Right renal cortex interstitium (tissue), 3 donors: Measurements from ENCODE around the gene FBXO36. TPM values are rescaled to one million over a fixed set of nuclear protein-coding genes. Genes with fewer than 3 reads are reported as not detected.
"Not testable (repeated sequence)": the region's sequence is repeated elsewhere in the genome, so short reads cannot be mapped to it uniquely, and the experiment has no call there.

ENCODE experiments used
- DNase-seq, 3 donors: peaks; one replicate each; pipeline ENCODE4 v3.0.0-alpha.2; 2013; ENCODE audit warnings: low read depth in 3 of 3, low spot score in 2 of 3
- polyA plus RNA-seq, 3 donors: library from polyadenylated mRNA; unstranded; fragments of 120-200 nt; gene quantifications; one replicate each; pipeline ENCODE4 v1.2.1, GENCODE V29; 2013; ENCODE audit not compliant: insufficient read length in 3 of 3

Gene FBXO36
- polyA plus RNA-seq, 3 donors, result 6.4 to 7.1 (median 7.0) TPM

- no peak for DNase-seq
Observed at GRCh38 chr2:229956491-229956890, 34.2 kb downstream of the FBXO36 start.

- not testable (repeated sequence) for DNase-seq
Observed at GRCh38 chr2:229963596-229963995, 41.3 kb downstream of the FBXO36 start.

- DNase-seq, result no peak
Observed at GRCh38 chr2:229969921-229970320, 47.6 kb downstream of the FBXO36 start.

- no peak for DNase-seq
Observed at GRCh38 chr2:229970406-229970805, 48.1 kb downstream of the FBXO36 start.

- DNase-seq, result no peak
Observed at GRCh38 chr2:229971298-229971790, 49.0 kb downstream of the FBXO36 start.

- no peak for DNase-seq
Observed at GRCh38 chr2:229974266-229974665, 52.0 kb downstream of the FBXO36 start.

- no peak for DNase-seq
Observed at GRCh38 chr2:229980431-229981184, 58.3 kb downstream of the FBXO36 start.

GRCh38 chr2:229993236-229993635 lies 70.9 kb downstream of the FBXO36 start:
- DNase-seq, result no peak

- DNase-seq, result no peak
Observed at GRCh38 chr2:229996320-229996719, 74.0 kb downstream of the FBXO36 start.

- DNase-seq, result no peak
Observed at GRCh38 chr2:229997565-229997964, 75.3 kb downstream of the FBXO36 start.

GRCh38 chr2:230000118-230000841 lies 78.0 kb downstream of the FBXO36 start:
- no peak for DNase-seq

GRCh38 chr2:230007931-230008707 lies 85.8 kb downstream of the FBXO36 start:
- peak; percentile 1 to 15 (median 12) for DNase-seq

- DNase-seq, result no peak
Observed at GRCh38 chr2:230008708-230009066, 86.4 kb downstream of the FBXO36 start.

GRCh38 chr2:230010501-230010900 lies 88.2 kb downstream of the FBXO36 start:
- no peak for DNase-seq

GRCh38 chr2:230011617-230012016 lies 89.3 kb downstream of the FBXO36 start:
- DNase-seq, result no peak

GRCh38 chr2:230012267-230012884 lies 90.1 kb downstream of the FBXO36 start:
- no peak for DNase-seq

GRCh38 chr2:230016844-230017243 lies 94.5 kb downstream of the FBXO36 start:
- no peak for DNase-seq

- no peak for DNase-seq
Observed at GRCh38 chr2:230018153-230018552, 95.8 kb downstream of the FBXO36 start.

GRCh38 chr2:230019742-230020141 lies 97.4 kb downstream of the FBXO36 start:
- no peak for DNase-seq

- DNase-seq, result no peak
Observed at GRCh38 chr2:230023313-230023712, 101.0 kb downstream of the FBXO36 start.

- DNase-seq, result no peak
Observed at GRCh38 chr2:230042195-230042594, 119.9 kb downstream of the FBXO36 start.
